DND-41 (cell line): ENCODE results near the gene HDGFL3.

Experiments
- ATAC-seq: fragments of 200-7000 bp; cut with Tn5 transposase; 3 replicates; pipeline ENCODE4 v1.9.1; 2021; ENCODE audit warnings: low read depth; ENCODE audit not compliant: insufficient read depth
- DNase-seq: peaks from one replicate; pipeline ENCODE4 v3.0.0-alpha.2; 2020
- H2AFZ ChIP-seq: 2 replicates; pipeline ENCODE4 v1.6.0; 2012; ENCODE audit warnings: low read depth, low read length
- H3K27ac ChIP-seq: 2 replicates; pipeline ENCODE4 v1.5.1; 2012; ENCODE audit warnings: low read length, inconsistent platforms
- H3K27me3 ChIP-seq: fragments of 200-600 bp; sonication (generic); 2 replicates; pipeline ENCODE4 v1.6.0; 2012; ENCODE audit warnings: low read length, mild to moderate bottlenecking, inconsistent platforms; ENCODE audit not compliant: insufficient read depth, poor library complexity
- H3K36me3 ChIP-seq: 2 replicates; pipeline ENCODE4 v1.5.1; 2012; ENCODE audit warnings: low read length, inconsistent platforms; ENCODE audit not compliant: insufficient read depth
- H3K4me1 ChIP-seq: 2 replicates; pipeline ENCODE4 v1.5.1; 2012; ENCODE audit warnings: mild to moderate bottlenecking, low read length; ENCODE audit not compliant: insufficient read depth
- H3K4me2 ChIP-seq: 2 replicates; pipeline ENCODE4 v1.6.0; 2012; ENCODE audit warnings: mild to moderate bottlenecking, moderate library complexity, low read length, inconsistent platforms; ENCODE audit not compliant: insufficient read depth
- H3K4me3 ChIP-seq, 2 experiments: fragments of 200-600 bp in 1 of 2; shearing (Covaris generic) in 1 of 2; 2 replicates each; pipeline ENCODE4 v1.5.1; 2012 to 2016; ENCODE audit warnings: inconsistent platforms in 2 of 2, low read length in 2 of 2, mild to moderate bottlenecking in 2 of 2, low read depth in 1 of 2, moderate library complexity in 1 of 2
- H3K79me2 ChIP-seq: 2 replicates; pipeline ENCODE4 v1.6.0; 2012; ENCODE audit warnings: low read length, inconsistent platforms; ENCODE audit not compliant: insufficient read depth
- H3K9ac ChIP-seq: 2 replicates; pipeline ENCODE4 v1.6.0; 2012; ENCODE audit warnings: low read depth, mild to moderate bottlenecking, inconsistent platforms, low read length, moderate library complexity
- H3K9me3 ChIP-seq: 2 replicates; pipeline ENCODE4 v1.5.1; 2012; ENCODE audit warnings: low read length, moderate library complexity, mild to moderate bottlenecking, inconsistent platforms; ENCODE audit not compliant: insufficient read depth, severe bottlenecking
- H4K20me1 ChIP-seq: 2 replicates; pipeline ENCODE4 v1.6.0; 2012; ENCODE audit warnings: low read length; ENCODE audit not compliant: insufficient read depth
- CTCF ChIP-seq: IDR thresholded peaks from 2 replicates; pipeline ENCODE4 v1.5.1; 2012; ENCODE audit warnings: borderline replicate concordance, low read length, moderate library complexity, mild to moderate bottlenecking; ENCODE audit not compliant: poor library complexity, severe bottlenecking; ENCODE audit errors: extremely low read depth
- EZH2 ChIP-seq: IDR thresholded peaks from 3 replicates; pipeline ENCODE4 v1.6.1; 2012; ENCODE audit warnings: borderline replicate concordance, low read depth, mild to moderate bottlenecking, moderate library complexity, low read length, inconsistent platforms; ENCODE audit not compliant: severe bottlenecking

HDGFL3 gene

GRCh38 chr15:83108266-83109219 lies 99.1 kb downstream of the HDGFL3 start:
- ATAC-seq = peak; percentile 86
- no peaks in the 10 kb centered on the region for H3K9me3 ChIP-seq
- peaks cover 26% of the 10 kb centered on the region for H3K4me1 ChIP-seq
- TF ChIP-seq EZH2 (no peak), CTCF (no peak)
- peak overlapping the region; percentile 61 for H3K27ac ChIP-seq
- peak overlapping the region; percentile 66 for H3K4me2 ChIP-seq
- peak overlapping the region in 1 of 2 experiments; percentile 56; a peak in 2 of 4 replicates for H3K4me3 ChIP-seq
- H3K9ac ChIP-seq = peak overlapping the region; percentile 43
- H3K27me3 ChIP-seq = no peaks in the 10 kb centered on the region
- peak overlapping the region; percentile 64 for H2AFZ ChIP-seq
- no peaks in the 10 kb centered on the region for H3K79me2 ChIP-seq
- no peaks in the 10 kb centered on the region for H3K36me3 ChIP-seq
- DNase-seq = peak; percentile 72
- H4K20me1 ChIP-seq = no peaks in the 10 kb centered on the region

GRCh38 chr15:83107841-83108181 lies 99.8 kb downstream of the HDGFL3 start:
- Histone ChIP-seq H2AFZ (peak overlapping the region; percentile 16), H3K4me2 (peak overlapping the region; percentile 66), H3K27ac (peak overlapping the region; percentile 61; the same call in 1 of the 2 replicates), H3K36me3 (no peaks in the 10 kb centered on the region), H3K4me3 (peak overlapping the region in 1 of 2 experiments; percentile 56; a peak in 2 of 4 replicates), H4K20me1 (no peaks in the 10 kb centered on the region), H3K9me3 (no peaks in the 10 kb centered on the region), H3K9ac (peak overlapping the region; percentile 43), H3K4me1 (peaks cover 26% of the 10 kb centered on the region), H3K79me2 (no peaks in the 10 kb centered on the region), H3K27me3 (no peaks in the 10 kb centered on the region)
- DNase-seq = no peak
- no peak for ATAC-seq
- TF ChIP-seq CTCF = no peak
- no peak for TF ChIP-seq EZH2

- DNase-seq = peak; percentile 37
These were observed 100.4 kb downstream of the HDGFL3 start, which contains the start of gene TM6SF1 for GRCh38 chr15:83106994-83107840. Gene TM6SF1, plus strand, starts transcription at chr15:83107645. Its CDS starts 36 bp downstream, at chr15:83107681.

More at GRCh38 chr15:83106994-83107840, 100.4 kb downstream of the HDGFL3 start, which contains the start of gene TM6SF1:
- Histone ChIP-seq H3K27me3 (no peaks in the 10 kb centered on the region), H3K9ac (peak within 1 kb of the TSS; percentile 43), H3K4me2 (peak within 1 kb of the TSS; percentile 66), H3K9me3 (no peaks in the 10 kb centered on the region), H3K79me2 (no peaks in the 10 kb centered on the region), H3K4me3 (peak within 1 kb of the TSS; percentile 7 to 56; a peak in 3 of 4 replicates), H3K36me3 (no peaks in the 10 kb centered on the region), H3K27ac (peak within 1 kb of the TSS; percentile 61), H4K20me1 (no peaks in the 10 kb centered on the region), H2AFZ (peak within 1 kb of the TSS; percentile 64), H3K4me1 (peaks cover 26% of the 10 kb centered on the region)
- TF ChIP-seq CTCF (no peak), EZH2 (no peak)
- ATAC-seq = peak; percentile 52
